ENCODE results near the gene KRTAP4-8. TPM values are rescaled to one million over a fixed set of nuclear protein-coding genes. Genes with fewer than 3 reads are reported as not detected.
A peak's percentile ranks its signal among the peaks of the same experiment; 100 is the strongest.
"Not testable (repeated sequence)": the region's sequence is repeated elsewhere in the genome, so short reads cannot be mapped to it uniquely, and the experiment has no call there.

Gene KRTAP4-8
- polyA plus RNA-seq, 1 donor (not counting 4 experiments of a cell fraction or from before 2014, with no cell fraction given) = not detected

DNA sequence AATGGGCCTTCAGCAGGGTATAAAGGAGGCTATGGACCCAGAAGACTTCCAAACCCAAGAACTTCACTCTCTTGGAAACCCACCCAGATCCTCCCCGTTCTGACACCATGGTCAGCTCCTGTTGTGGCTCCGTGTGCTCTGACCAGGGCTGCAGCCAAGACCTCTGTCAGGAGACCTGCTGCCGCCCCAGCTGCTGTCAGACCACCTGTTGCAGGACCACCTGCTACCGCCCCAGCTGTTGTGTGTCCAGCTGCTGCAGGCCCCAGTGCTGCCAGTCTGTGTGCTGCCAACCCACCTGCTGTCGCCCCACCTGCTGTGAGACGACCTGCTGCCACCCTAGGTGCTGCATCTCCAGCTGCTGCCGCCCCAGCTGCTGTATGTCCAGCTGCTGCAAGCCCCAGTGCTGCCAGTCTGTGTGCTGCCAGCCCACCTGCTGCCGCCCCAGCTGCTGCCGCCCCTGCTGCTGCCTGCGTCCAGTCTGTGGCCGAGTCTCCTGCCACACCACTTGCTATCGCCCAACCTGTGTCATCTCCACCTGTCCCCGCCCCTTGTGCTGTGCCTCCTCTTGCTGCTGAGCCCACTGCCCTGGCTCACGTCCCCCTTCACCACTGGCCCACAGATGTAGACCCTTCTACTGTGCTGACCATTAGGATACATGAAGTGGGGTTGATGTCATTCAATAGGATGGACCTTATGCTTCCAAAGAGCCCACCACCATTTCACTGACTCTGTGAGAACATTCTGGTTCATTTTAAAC, 13.7 kb downstream of the KRTAP4-8 start, which contains the start of gene KRTAP4-7:
Gene KRTAP4-7, plus strand, starts transcription at position 51 of the 757 bp plus-strand sequence. Its CDS starts 57 bp downstream, at position 108.
- H3K9ac ChIP-seq (ENCODE audit: control insufficient read depth, extremely low read depth, insufficient read depth, low read length); dilution Hi-C loops (cut with MboI; ENCODE audit: extremely low pct_ligation_motif_present, low sequenced_read_pairs); H3K27me3 ChIP-seq (ENCODE audit: control insufficient read depth, extremely low read depth, insufficient read depth, low read length); H3K79me2 ChIP-seq (ENCODE audit: control insufficient read depth, insufficient read depth, low read length); H3K4me3 ChIP-seq (ENCODE audit: control insufficient read depth in 2 of 3, extremely low read depth in 1 of 3, insufficient read depth in 2 of 3, low read depth in 1 of 3, low read length in 3 of 3); H3K36me3 ChIP-seq (ENCODE audit: control insufficient read depth in 2 of 2, extremely low read depth in 1 of 2, insufficient read depth in 2 of 2, low read length in 2 of 2); DNase-seq (ENCODE audit: low read depth, low spot score); H3K9me3 ChIP-seq (ENCODE audit: control insufficient read depth, low read depth, low read length); H4K20me1 ChIP-seq (ENCODE audit: control insufficient read depth, extremely low read depth, insufficient read depth, low read length); H2AFZ ChIP-seq (ENCODE audit: control insufficient read depth, low read length); H3K9me1 ChIP-seq (ENCODE audit: control insufficient read depth, extremely low read depth, insufficient read depth, low read length): not testable (repeated sequence)
- peak; percentile 65 for FAIRE-seq
- H3K27ac ChIP-seq (ENCODE audit: control insufficient read depth, insufficient read depth, low read length) = peak within 1 kb of the TSS; percentile 34
- H3K4me2 ChIP-seq (ENCODE audit: control insufficient read depth, extremely low read depth, insufficient read depth, low read depth, low read length) = peak within 1 kb of the TSS; percentile 14
- H3K4me1 ChIP-seq (ENCODE audit: control insufficient read depth, extremely low read depth, insufficient read depth, low read length) = peaks cover 15% of the 10 kb centered on the region

- H3K79me2 ChIP-seq (ENCODE audit: control insufficient read depth, insufficient read depth, low read length); DNase-seq (ENCODE audit: low read depth, low spot score); H3K36me3 ChIP-seq (ENCODE audit: control insufficient read depth in 2 of 2, extremely low read depth in 1 of 2, insufficient read depth in 2 of 2, low read length in 2 of 2); H3K9me1 ChIP-seq (ENCODE audit: control insufficient read depth, extremely low read depth, insufficient read depth, low read length); H3K4me2 ChIP-seq (ENCODE audit: control insufficient read depth, extremely low read depth, insufficient read depth, low read depth, low read length); H3K27ac ChIP-seq (ENCODE audit: control insufficient read depth, insufficient read depth, low read length); H4K20me1 ChIP-seq (ENCODE audit: control insufficient read depth, extremely low read depth, insufficient read depth, low read length); H2AFZ ChIP-seq (ENCODE audit: control insufficient read depth, low read length); H3K27me3 ChIP-seq (ENCODE audit: control insufficient read depth, extremely low read depth, insufficient read depth, low read length); dilution Hi-C loops (cut with MboI; ENCODE audit: extremely low pct_ligation_motif_present, low sequenced_read_pairs); H3K9ac ChIP-seq (ENCODE audit: control insufficient read depth, extremely low read depth, insufficient read depth, low read length); H3K9me3 ChIP-seq (ENCODE audit: control insufficient read depth, low read depth, low read length); H3K4me3 ChIP-seq (ENCODE audit: control insufficient read depth in 2 of 3, extremely low read depth in 1 of 3, insufficient read depth in 2 of 3, low read depth in 1 of 3, low read length in 3 of 3): not testable (repeated sequence)
- H3K4me1 ChIP-seq (ENCODE audit: control insufficient read depth, extremely low read depth, insufficient read depth, low read length) = peaks cover 15% of the 10 kb centered on the region
- peak; percentile 100 for FAIRE-seq
Observed at GRCh38 chr17:41083427-41083826, 14.5 kb downstream of the KRTAP4-8 start.

DNA sequence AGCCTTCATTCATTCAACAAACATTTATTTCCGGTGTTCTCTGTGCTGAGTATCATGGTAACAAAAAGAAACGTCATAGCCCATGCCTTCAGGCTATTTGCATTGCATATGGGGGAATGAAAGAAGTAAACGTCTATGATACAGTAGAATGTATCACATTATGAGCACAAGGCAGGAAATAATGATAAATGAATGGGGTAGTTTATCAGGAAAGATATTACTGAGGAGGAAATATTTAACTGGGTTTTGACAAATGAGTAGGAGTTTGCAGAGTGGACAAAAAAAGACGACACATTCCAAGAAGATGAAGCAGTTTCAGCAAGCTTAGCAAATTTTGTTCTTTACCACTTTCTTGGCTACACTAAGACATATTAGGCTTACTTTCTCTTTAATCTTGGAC, 15.3 kb downstream of the KRTAP4-8 start:
- H3K9me1 ChIP-seq (ENCODE audit: control insufficient read depth, extremely low read depth, insufficient read depth, low read length) = no peaks in the 10 kb centered on the region
- dilution Hi-C loops (cut with MboI; ENCODE audit: extremely low pct_ligation_motif_present, low sequenced_read_pairs) = no loop called here
- H3K36me3 ChIP-seq (ENCODE audit: control insufficient read depth in 2 of 2, extremely low read depth in 1 of 2, insufficient read depth in 2 of 2, low read length in 2 of 2) = no peaks in the 10 kb centered on the region
- peaks cover 15% of the 10 kb centered on the region for H3K4me1 ChIP-seq (ENCODE audit: control insufficient read depth, extremely low read depth, insufficient read depth, low read length)
- H3K27me3 ChIP-seq (ENCODE audit: control insufficient read depth, extremely low read depth, insufficient read depth, low read length) = no peaks in the 10 kb centered on the region
- H3K4me2 ChIP-seq (ENCODE audit: control insufficient read depth, extremely low read depth, insufficient read depth, low read depth, low read length) = peak overlapping the region; percentile 14
- peak overlapping the region; percentile 34 for H3K27ac ChIP-seq (ENCODE audit: control insufficient read depth, insufficient read depth, low read length)
- no peaks in the 10 kb centered on the region for H3K79me2 ChIP-seq (ENCODE audit: control insufficient read depth, insufficient read depth, low read length)
- H2AFZ ChIP-seq (ENCODE audit: control insufficient read depth, low read length) = no peak overlapping the region
- DNase-seq (ENCODE audit: low read depth, low spot score) = no peak
- H4K20me1 ChIP-seq (ENCODE audit: control insufficient read depth, extremely low read depth, insufficient read depth, low read length) = no peaks in the 10 kb centered on the region
- TF ChIP-seq CTCF (optimal IDR thresholded peaks at IDR 0.05 in 1 of 3, IDR thresholded peaks at IDR 0.05 in 1 of 3, conservative IDR thresholded peaks at IDR 0.05 in 1 of 3; ENCODE audit: extremely low read depth in 1 of 3, insufficient read depth in 2 of 3, low read length in 3 of 3) = no peak
- TF ChIP-seq EZH2 (IDR thresholded peaks at IDR 0.05; ENCODE audit: low read length) = no peak
- no peak overlapping the region for H3K4me3 ChIP-seq (ENCODE audit: control insufficient read depth in 2 of 3, extremely low read depth in 1 of 3, insufficient read depth in 2 of 3, low read depth in 1 of 3, low read length in 3 of 3)
- FAIRE-seq = peak; percentile 66
- H3K9ac ChIP-seq (ENCODE audit: control insufficient read depth, extremely low read depth, insufficient read depth, low read length) = no peak overlapping the region
- H3K9me3 ChIP-seq (ENCODE audit: control insufficient read depth, low read depth, low read length) = no peaks in the 10 kb centered on the region

All from keratinocyte (primary cell).